OCI-LY3 (cell line): ENCODE results near the gene PTPRM.

Source experiments
- EZH2phosphoT487 ChIP-seq: fragments of 200-600 bp; shearing (Covaris generic); IDR thresholded peaks from 2 replicates; pipeline ENCODE4 v1.6.1; 2018; ENCODE audit warnings: antibody characterized with exemption, mixed run types, low read depth
- TF ChIP-seq, protein P1 (sequence below): fragments of 200-600, 300-600 bp; sonication (generic); IDR thresholded peaks from 2 replicates; pipeline ENCODE4 v1.5.1; 2014; ENCODE audit warnings: antibody characterized with exemption, low read length, low read depth

DNA sequence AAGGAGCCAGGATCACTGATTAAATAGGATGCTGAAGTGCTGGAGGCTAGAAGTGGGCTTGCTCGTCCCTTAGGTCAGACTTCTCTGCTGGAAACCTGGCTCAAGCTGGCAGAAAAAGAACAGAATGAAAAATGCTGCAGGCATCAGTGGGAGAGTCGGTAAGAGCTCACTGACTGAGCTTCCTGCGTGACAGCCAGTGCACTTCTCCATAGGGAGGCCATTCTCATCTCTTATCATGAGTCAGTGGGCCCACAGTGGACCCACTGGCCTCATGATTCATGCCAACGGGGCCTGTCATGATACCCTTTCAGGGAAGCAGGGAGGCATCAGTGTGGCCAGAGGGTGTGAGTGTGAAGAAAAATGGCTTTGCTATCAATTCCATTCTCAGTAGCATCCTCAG, 498.2 kb downstream of the PTPRM start:
- TF ChIP-seq, protein P1, sequence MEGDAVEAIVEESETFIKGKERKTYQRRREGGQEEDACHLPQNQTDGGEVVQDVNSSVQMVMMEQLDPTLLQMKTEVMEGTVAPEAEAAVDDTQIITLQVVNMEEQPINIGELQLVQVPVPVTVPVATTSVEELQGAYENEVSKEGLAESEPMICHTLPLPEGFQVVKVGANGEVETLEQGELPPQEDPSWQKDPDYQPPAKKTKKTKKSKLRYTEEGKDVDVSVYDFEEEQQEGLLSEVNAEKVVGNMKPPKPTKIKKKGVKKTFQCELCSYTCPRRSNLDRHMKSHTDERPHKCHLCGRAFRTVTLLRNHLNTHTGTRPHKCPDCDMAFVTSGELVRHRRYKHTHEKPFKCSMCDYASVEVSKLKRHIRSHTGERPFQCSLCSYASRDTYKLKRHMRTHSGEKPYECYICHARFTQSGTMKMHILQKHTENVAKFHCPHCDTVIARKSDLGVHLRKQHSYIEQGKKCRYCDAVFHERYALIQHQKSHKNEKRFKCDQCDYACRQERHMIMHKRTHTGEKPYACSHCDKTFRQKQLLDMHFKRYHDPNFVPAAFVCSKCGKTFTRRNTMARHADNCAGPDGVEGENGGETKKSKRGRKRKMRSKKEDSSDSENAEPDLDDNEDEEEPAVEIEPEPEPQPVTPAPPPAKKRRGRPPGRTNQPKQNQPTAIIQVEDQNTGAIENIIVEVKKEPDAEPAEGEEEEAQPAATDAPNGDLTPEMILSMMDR = no peak
- TF ChIP-seq EZH2phosphoT487 = no peak
